K562 (cell line): ENCODE data around the gene LATS1. TPM values are rescaled to one million over a fixed set of nuclear protein-coding genes. Genes with fewer than 3 reads are reported as not detected.

Source experiments
- CBFA2T3 ChIP-seq: fragments of 450-650 bp; IDR thresholded peaks from 2 replicates; pipeline ENCODE4 v1.6.1; 2017
- CBX3 ChIP-seq, 2 experiments: IDR thresholded peaks; 1 replicate in 1 of 2; 2 replicates in 1 of 2; pipeline ENCODE4 v1.6.1; 2012; ENCODE audit warnings: inconsistent platforms in 2 of 2, low read length in 2 of 2, borderline replicate concordance in 1 of 2, control low read depth in 1 of 2
- FOSL1 ChIP-seq: fragments of 200-800 bp; sonication (Bioruptor generic); conservative IDR thresholded peaks from 2 replicates; pipeline ENCODE4 v1.6.1; 2016; ENCODE audit warnings: missing genetic modification characterization, missing compliant biosample characterization
- MIER1 ChIP-seq: fragments of 450-650 bp; IDR thresholded peaks from 2 replicates; pipeline ENCODE4 v1.6.1; 2016; ENCODE audit warnings: antibody characterized with exemption, mild to moderate bottlenecking, low read depth
- MTA1 ChIP-seq: fragments of 450-650 bp; IDR thresholded peaks from 2 replicates; pipeline ENCODE4 v1.6.1; 2017; ENCODE audit warnings: borderline replicate concordance
- MTF1 ChIP-seq: fragments of 250-450 bp; sonication (Bioruptor Pico); IDR thresholded peaks from 2 replicates; pipeline ENCODE4 v1.9.0; 2021; ENCODE audit warnings: moderate library complexity, mild to moderate bottlenecking, inconsistent platforms, borderline replicate concordance
- PATZ1 ChIP-seq: fragments of 250-450 bp; sonication (Bioruptor Pico); IDR thresholded peaks from 2 replicates; pipeline ENCODE4 v1.5.0; 2020; ENCODE audit warnings: mild to moderate bottlenecking, borderline replicate concordance
- RBM17 ChIP-seq: fragments of 200-400 bp; formaldehyde crosslinking; IDR thresholded peaks from 2 replicates; pipeline ENCODE4 v1.6.1; 2017; ENCODE audit warnings: low read depth, mild to moderate bottlenecking, low read length, borderline replicate concordance
- SNIP1 ChIP-seq: fragments of 450-650 bp; IDR thresholded peaks from 2 replicates; pipeline ENCODE4 v1.7.1; 2017; ENCODE audit warnings: low read depth, mild to moderate bottlenecking
- TAF15 ChIP-seq: fragments of 200-400 bp; formaldehyde crosslinking; IDR thresholded peaks from 2 replicates; pipeline ENCODE4 v1.6.1; 2017; ENCODE audit warnings: mild to moderate bottlenecking, low read depth, low read length, moderate library complexity
- ZEB2 ChIP-seq: fragments of 450-650 bp; IDR thresholded peaks from 2 replicates; pipeline ENCODE4 v1.6.1; 2016
- ZNF133 ChIP-seq: fragments of 250-450 bp; sonication (Bioruptor Pico); IDR thresholded peaks from 2 replicates; pipeline ENCODE4 v1.4.0; 2020; ENCODE audit warnings: mild to moderate bottlenecking
- ZNF239 ChIP-seq: fragments of 250-450 bp; sonication (Bioruptor Pico); IDR thresholded peaks from 2 replicates; pipeline ENCODE4 v1.4.0; 2020; ENCODE audit warnings: mild to moderate bottlenecking
- ZNF785 ChIP-seq: fragments of 250-450 bp; sonication (Bioruptor Pico); IDR thresholded peaks from 2 replicates; pipeline ENCODE4 v1.4.0; 2020; ENCODE audit warnings: mild to moderate bottlenecking
- polyA plus RNA-seq, 8 experiments: library from polyadenylated mRNA; depleted of rRNA in 4 of 8; stranded (reverse) in 5 of 8; unstranded in 3 of 8; fragments of >200 nt; fragmentation: Nextera tagmentation in 2 of 8; fragmentation: Illumina TruSeq in 1 of 8; extraction: Ambion mirVana in 2 of 8; extraction: Trizol in 1 of 8; gene quantifications; 2 replicates each; pipeline versions ENCODE4 v1.2.1 to v1.2.3, GENCODE V29; 2011 to 2014; ENCODE audit warnings: inconsistent platforms in 1 of 8, missing spikeins in 1 of 8
- total RNA-seq, 7 experiments: library from RNA; depleted of rRNA in 6 of 7; stranded (reverse); fragments of >200 nt in 6 of 7; fragmentation: Illumina TruSeq in 2 of 7; extraction: Trizol in 2 of 7; gene quantifications; 2 replicates each; pipeline versions ENCODE4 v1.2.1 to v1.2.3, GENCODE V29; 2011 to 2021; ENCODE audit warnings: low replicate concordance in 1 of 7
- TF ChIP-seq, protein P1 (sequence below), 2 experiments: fragments of 450-650 bp in 1 of 2; sonication (generic) in 1 of 2; formaldehyde crosslinking in 1 of 2; IDR thresholded peaks; 2 replicates each; pipeline versions ENCODE4 v1.7.1 to v1.9.0; 2016 to 2022; ENCODE audit warnings: inconsistent platforms in 1 of 2, mild to moderate bottlenecking in 1 of 2, missing genetic modification reagents in 1 of 2
- TF ChIP-seq, protein P2 (sequence below): IDR thresholded peaks from 2 replicates; pipeline ENCODE4 v1.6.1; 2011; ENCODE audit not compliant: insufficient read length; ENCODE audit errors: extremely low read depth

The LATS1 gene
- total and polyA plus RNA-seq, 9 of the 15 experiments (the other 6 are each of a cell fraction or from before 2014, with no cell fraction given) = 5.0 to 36.3 (median 18.4) TPM

GRCh38 chr6:149717588-149718458 lies at the start of gene LATS1 (continued):
- TF ChIP-seq, protein P1, sequence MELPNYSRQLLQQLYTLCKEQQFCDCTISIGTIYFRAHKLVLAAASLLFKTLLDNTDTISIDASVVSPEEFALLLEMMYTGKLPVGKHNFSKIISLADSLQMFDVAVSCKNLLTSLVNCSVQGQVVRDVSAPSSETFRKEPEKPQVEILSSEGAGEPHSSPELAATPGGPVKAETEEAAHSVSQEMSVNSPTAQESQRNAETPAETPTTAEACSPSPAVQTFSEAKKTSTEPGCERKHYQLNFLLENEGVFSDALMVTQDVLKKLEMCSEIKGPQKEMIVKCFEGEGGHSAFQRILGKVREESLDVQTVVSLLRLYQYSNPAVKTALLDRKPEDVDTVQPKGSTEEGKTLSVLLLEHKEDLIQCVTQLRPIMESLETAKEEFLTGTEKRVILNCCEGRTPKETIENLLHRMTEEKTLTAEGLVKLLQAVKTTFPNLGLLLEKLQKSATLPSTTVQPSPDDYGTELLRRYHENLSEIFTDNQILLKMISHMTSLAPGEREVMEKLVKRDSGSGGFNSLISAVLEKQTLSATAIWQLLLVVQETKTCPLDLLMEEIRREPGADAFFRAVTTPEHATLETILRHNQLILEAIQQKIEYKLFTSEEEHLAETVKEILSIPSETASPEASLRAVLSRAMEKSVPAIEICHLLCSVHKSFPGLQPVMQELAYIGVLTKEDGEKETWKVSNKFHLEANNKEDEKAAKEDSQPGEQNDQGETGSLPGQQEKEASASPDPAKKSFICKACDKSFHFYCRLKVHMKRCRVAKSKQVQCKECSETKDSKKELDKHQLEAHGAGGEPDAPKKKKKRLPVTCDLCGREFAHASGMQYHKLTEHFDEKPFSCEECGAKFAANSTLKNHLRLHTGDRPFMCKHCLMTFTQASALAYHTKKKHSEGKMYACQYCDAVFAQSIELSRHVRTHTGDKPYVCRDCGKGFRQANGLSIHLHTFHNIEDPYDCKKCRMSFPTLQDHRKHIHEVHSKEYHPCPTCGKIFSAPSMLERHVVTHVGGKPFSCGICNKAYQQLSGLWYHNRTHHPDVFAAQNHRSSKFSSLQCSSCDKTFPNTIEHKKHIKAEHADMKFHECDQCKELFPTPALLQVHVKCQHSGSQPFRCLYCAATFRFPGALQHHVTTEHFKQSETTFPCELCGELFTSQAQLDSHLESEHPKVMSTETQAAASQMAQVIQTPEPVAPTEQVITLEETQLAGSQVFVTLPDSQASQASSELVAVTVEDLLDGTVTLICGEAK (IDR thresholded peaks at IDR 0.05) = peak; percentile 90
- TF ChIP-seq, protein P1 (CRISPR knock-in tag; IDR thresholded peaks at IDR 0.05) = no peak; the same call in 1 of the 2 replicates
- TF ChIP-seq ZNF785 (CRISPR knock-in tag) (no peak), FOSL1 (tag) (peak; percentile 49; the same call in 1 of the 2 replicates), CBFA2T3 (no peak), MTA1 (no peak), ZNF239 (CRISPR knock-in tag) (no peak), RBM17 (no peak), MIER1 (no peak), PATZ1 (CRISPR knock-in tag) (no peak), SNIP1 (no peak), TAF15 (no peak), ZNF133 (CRISPR knock-in tag) (no peak), ZEB2 (no peak), CBX3 (IDR thresholded peaks at IDR 0.05; ENCODE audit: borderline replicate concordance in 1 of 2, low read length in 2 of 2) (peak in 1 of 2 experiments; percentile 79; a peak in 1 of 3 replicates), MTF1 (CRISPR knock-in tag) (no peak)
- TF ChIP-seq, protein P2, sequence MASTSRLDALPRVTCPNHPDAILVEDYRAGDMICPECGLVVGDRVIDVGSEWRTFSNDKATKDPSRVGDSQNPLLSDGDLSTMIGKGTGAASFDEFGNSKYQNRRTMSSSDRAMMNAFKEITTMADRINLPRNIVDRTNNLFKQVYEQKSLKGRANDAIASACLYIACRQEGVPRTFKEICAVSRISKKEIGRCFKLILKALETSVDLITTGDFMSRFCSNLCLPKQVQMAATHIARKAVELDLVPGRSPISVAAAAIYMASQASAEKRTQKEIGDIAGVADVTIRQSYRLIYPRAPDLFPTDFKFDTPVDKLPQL = no peak
